Globus pallidus (tissue), 1 donor: ENCODE results near the gene CORO2B.
A peak's percentile ranks its signal among the peaks of the same experiment; 100 is the strongest.

ENCODE experiments used
- DNase-seq: peaks from one replicate; pipeline ENCODE4 v3.0.0-alpha.2; 2015; ENCODE audit warnings: low spot score

The CORO2B gene

DNA sequence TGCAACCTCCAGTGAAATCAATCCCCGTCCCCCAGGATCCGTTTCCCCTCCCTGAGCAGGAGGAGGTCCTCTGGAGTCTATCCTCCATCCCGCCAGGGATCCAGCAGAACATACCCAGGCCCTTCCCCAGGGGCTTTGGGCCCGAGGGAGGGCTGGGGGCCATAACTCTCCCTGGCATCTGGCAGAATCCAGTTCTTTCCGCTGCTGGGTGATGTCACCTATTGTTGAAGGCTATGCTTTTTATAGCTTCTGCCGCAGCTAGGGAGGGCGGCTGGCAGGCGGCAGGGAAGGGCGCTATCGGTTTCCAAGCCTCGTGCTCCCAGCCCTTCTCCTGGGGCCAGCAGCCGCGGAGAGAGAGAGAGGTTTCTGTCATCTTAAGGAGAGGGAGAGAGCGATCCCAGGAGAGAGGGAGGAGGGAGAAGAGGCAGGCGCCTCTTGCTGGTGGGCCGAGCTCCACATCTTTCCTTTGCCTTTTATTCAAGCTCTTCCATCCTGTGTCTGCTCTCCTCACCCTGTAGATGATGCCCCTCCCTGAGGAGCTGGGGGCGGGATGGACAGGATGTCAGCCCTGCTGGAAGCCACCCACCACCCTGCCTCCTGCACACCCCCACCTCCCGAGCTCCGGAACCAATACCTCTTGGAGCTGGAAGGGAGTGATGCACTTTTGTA, 121.8 kb downstream of the CORO2B start:
- peak; percentile 91 for DNase-seq

GRCh38 chr15:68701886-68702285, 123.1 kb downstream of the CORO2B start:
- DNase-seq, result no peak

GRCh38 chr15:68704496-68705021, 125.8 kb downstream of the CORO2B start:
- no peak for DNase-seq

GRCh38 chr15:68706256-68706655, 127.5 kb downstream of the CORO2B start:
- DNase-seq, result no peak

DNA sequence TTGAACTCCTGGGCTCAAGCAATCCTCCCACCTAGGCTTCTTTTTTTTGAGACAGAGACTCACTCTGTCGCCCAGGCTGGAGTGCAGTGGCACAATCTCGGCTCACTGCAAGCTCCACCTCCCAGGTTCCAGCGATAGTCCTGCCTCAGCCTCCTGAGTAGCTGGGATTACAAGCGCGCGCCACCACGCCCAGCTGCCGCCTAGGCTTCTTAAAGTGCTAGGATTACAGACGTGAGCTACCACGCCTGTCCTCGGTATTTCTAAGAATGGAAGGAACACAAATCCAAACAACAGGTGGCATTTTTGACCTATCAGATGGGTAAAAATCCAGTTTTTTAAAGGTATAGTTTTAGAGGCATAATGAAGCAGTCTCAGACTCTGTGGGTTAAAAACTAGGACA, 128.1 kb downstream of the CORO2B start:
- no peak for DNase-seq

DNA sequence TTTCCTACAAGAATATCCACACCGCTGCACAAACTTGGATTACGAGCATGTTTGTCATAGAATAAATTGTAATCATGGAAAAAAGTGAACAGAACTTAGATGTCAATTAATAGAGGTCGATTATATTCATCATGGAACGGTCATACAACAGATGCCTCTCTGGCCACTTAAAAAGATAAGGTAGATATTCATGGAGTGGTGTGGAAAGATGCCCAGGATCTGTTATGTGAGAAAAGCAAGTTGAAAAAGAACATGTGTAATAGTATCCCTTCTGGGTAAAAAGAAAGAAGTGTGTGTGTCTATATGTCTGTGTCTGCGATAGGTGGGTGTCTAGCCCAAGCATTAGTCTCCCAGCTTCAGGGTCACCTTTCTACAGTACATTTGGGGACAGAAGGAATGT, 128.6 kb downstream of the CORO2B start:
- no peak for DNase-seq

DNA sequence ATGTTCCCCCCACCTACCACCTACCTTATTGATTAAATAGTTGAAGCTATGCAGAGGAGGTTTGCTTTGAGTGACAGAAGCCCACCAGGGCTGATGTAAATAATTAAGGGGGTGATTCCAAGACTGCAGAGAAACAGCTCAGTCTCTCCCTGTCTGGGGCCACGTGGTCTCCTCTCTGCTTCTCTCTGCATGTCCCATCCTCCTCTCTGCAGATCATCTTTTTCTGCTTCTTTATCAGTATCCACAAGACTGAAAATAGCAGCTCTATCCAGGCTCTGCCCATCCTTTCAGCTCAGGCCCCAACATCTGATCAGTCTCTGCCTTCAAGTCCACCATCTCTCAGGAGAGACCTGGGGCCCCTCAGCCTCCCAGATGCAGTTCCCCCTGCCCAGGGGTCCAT, 131.1 kb downstream of the CORO2B start:
- no peak for DNase-seq

DNA sequence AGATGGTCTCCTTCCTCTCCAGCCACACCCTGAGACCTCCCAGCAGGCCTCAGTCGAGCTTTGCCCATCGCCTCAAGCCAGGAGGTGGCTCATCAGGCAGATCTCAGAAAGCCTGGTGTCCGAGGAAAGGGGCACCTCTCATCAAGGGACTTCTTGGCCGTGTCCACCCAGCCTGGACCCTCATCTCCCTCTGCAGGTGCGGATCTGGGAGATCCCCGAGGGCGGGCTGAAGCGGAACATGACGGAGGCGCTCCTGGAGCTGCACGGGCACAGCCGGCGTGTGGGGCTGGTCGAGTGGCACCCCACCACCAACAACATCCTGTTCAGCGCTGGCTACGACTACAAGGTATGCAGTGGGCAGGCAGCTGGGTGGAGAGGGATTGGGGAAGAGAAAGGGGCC, 131.7 kb downstream of the CORO2B start:
- no peak for DNase-seq

- DNase-seq, result no peak
These were observed 132.6 kb downstream of the CORO2B start for GRCh38 chr15:68711406-68711805.

GRCh38 chr15:68712886-68713285, 134.1 kb downstream of the CORO2B start:
- DNase-seq, result no peak

GRCh38 chr15:68713874-68714273, 135.1 kb downstream of the CORO2B start:
- no peak for DNase-seq

DNA sequence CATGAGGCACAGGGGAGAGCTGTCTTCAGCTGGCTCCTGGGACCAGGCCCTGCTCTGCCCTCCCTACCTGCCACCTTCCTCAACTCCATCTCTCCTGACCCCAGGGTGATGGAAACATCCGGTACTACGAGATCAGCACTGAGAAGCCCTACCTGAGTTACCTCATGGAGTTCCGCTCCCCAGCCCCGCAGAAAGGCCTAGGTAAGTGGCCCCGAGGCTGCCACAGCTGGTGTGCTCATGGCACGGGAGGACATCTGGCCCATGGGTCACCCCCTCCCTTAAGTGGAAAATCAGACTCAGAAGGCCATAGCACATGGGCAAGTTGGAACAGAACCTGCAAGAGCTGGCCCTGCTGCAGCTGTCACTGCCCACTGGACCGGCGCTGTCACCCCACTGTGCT, 136.3 kb downstream of the CORO2B start:
- DNase-seq, result no peak

DNA sequence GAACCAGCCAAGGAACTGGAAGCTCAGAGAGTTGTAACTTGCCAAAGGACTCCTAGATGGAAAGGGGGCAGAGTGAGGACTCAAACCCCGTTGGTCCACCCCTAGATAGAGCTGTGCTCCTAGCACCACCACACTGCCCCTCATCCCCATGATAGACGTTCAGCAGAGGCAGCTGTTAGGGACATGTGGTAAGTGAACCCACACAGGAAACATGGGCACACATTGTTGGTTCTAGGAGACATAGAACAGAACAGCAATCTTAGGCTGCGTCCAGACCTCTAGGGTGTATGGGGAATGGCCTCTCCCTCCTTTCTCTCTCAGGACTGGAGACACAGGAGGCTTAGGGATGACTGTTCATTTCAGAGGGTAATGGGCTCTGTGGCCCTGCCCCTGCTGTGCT, 139.2 kb downstream of the CORO2B start:
- DNase-seq, result no peak

DNA sequence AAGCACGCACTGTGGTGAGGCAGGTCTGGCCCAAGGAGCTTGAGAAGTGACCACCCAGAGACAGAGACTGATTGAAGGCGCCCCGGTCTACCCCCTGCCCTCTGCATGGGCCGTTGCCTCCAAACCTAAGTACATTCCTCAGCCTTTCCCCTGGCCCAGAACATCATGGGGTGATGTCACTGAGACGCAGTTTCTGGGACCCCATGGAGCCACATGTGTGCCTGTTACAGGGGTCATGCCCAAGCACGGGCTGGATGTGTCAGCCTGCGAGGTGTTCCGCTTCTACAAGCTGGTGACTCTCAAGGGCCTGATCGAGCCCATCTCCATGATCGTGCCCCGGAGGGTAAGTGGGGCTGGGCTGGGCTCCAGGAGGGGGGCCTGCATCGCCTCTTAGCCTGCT, 139.7 kb downstream of the CORO2B start:
- DNase-seq, result no peak

DNA sequence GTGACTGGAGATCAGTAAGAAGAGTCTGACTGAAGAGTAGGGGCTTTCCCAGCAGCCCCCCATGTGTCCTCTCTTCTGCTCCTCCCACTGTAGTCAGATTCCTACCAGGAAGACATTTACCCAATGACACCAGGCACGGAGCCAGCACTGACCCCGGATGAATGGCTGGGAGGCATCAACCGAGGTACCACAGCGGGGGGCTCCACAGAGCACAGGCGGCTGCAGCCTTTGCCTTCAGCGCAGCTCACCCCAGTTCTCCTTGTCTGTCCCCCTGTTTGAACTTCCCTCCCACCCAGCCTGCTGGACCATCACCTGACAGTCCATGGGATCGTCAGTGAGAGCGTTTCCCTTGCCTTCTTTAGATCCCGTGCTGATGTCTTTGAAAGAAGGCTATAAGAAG, 140.3 kb downstream of the CORO2B start:
- no peak for DNase-seq

DNA sequence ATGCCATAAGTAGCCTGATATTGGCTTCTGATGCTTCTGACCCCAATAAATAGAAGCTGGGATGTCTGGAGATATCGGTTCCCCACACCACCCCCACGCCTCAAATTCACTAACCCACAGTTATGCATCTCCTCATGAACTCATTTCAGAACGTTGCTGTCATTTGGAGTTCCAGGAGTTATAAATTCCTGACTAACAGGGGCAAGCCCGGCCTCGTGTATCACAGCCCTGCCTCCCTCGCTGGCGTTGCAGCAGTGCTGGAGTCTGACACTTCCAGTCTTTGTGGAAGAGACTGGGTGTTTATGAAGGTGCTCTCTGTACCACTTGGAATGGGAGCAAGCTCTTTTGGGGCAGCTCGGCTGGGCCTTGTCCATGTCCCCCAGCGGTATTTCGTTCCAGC, 140.9 kb downstream of the CORO2B start:
- no peak for DNase-seq

DNA sequence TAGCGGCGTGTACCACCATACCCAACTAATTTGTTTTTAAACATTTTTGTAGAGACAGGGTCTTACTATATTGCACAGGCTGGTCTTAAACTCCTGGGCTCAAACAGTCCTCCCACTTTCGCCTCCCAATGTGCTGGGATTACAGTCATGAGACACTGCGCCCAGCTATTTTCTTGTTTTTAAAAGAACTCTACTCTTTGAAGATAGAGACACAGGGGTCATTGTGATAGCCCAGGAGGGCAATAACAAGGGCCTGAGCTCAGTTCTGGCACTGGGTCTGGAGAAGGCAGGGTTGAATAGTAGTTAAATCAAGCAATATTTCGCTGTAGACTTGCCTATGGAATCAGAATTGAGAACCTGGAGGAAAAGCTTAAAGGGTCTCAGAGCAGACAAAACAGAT, 143.1 kb downstream of the CORO2B start:
- DNase-seq, result no peak

DNA sequence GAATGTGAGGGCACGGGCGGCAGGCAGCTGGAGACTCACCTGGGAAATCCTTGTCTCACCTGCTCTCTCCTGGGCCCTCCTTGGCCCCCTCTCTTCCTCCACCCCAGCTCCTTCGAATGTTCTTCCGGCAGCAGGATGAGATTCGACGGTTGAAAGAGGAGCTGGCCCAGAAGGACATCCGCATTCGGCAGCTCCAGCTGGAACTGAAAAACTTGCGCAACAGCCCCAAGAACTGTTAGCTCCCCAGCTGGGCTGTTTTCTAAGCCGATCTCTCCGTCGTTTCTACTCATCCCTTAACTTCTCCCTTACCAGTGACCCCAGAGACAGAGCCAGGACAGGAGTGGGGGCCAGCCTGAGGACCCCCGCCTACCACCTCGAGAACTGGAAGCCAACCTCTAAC, 146.9 kb downstream of the CORO2B start:
- no peak for DNase-seq

DNA sequence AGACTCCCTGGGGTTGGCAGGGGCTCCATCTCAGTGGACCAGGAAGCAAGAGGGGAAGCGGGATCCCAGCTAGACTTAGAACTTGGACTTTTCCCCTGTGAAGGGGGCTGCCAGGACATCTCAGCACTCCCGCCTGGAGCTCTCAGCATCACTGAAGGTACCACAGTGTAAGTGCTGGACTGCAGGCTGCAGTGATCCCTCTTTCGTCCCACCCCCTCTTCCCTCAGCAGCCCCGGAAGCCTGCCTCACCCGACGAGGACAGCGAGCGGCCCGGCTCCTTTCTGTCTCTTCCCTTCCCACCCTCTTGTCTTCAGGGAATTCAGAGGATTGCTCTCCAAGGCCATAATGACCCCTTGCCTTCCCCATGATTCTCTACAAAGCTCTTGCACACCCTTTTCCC, 147.5 kb downstream of the CORO2B start:
- DNase-seq, result no peak

GRCh38 chr15:68729789-68730411, 151.1 kb downstream of the CORO2B start:
- no peak for DNase-seq

DNA sequence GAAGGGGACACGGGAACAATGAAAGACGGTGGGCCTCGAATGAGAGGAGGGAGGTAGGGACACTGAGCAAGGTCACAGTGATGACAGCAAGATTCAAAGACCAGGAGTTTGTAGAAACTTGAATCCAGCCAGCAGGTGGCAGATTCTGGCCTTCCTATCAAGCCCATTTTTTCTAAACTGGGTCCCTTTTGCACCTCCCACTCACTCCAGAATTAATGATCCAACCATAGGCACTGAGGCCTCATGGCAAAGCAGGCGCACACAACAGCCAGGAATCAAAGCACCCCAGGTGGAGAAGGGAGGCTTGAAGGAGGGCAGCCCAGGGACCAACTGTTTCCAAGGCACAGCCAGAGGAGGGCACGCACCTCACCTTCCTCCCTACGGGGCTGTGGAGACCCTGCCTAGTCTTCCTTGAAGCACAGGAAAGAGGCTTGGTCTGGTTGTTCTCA, 151.7 kb downstream of the CORO2B start:
- peak; percentile 78 for DNase-seq

DNA sequence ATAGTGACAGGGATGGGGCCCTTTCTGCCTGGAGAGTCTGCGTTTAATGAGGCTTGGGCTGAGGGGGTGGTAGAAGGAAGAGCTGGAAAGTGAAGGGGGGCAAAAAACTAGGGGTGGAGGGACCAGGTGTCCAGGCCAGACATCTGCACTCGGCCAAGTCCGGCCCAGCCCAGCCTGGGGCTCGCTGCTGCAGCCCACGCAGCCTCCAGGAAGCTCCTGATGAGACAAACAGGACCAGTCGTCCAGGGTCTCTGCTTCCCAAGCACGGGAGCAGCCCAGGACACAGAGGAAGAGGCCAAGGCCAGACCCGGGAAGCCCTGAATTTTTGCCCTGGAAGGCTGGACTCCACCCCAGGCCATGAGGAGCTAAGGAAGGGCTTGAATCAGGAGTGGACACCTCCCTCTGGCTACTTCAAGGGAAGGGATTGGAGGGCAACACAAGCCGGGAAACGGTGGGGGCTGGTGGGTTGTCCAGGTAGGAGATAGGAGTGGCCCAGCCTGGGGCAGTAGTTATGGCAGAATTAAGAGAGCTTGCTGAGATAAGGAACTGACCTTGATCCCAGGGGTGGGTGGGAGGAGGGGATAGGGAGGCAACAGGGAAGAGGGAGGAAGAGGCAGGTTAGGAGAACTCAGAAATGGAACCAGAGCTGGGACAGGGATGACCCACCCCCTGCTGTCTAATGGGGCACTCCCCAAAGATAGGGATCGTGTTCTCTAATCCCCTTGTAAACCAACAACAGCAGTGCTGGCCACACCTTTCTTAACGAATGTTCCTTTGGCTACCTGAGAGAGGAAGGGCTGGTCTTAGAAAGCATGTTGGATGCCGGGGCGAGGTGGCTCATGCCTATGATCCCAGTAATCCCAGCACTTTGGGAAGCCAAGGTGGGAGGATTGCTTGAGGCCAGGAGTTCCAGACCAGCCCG, 152.4 kb downstream of the CORO2B start:
- DNase-seq, result no peak

DNA sequence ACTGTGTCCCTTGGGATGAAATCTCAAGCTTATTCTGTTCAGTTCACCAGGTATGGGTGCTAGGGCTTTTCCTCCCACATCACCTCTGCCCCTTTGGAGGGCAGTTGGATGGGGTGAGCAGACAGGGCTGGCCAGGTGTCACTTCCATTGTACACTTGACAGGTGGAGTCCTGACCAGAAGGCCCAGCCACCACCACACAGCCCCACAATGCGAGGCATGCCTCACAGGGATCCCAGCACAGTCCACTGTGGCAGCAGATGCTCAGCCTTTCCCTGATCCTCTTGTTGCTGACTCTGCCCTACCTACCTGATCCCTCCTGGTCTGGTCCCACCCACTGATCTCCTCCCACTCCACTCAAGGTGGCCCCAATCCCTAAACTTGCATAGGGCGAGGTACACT, 153.7 kb downstream of the CORO2B start:
- no peak for DNase-seq
